A549 (cell line): ENCODE results near the gene POLR2C.

Experiments used
- ATOH8 ChIP-seq: fragments of 250-450 bp; sonication (Bioruptor Pico); IDR thresholded peaks from 2 replicates; pipeline ENCODE4 v1.5.0; 2020; ENCODE audit warnings: low read depth, mild to moderate bottlenecking, moderate library complexity
- CBX8 ChIP-seq: fragments of 200-600 bp; sonication (generic); IDR thresholded peaks from 2 replicates; pipeline ENCODE4 v1.6.1; 2016
- CTCF ChIP-seq: fragments of >200 bp; sonication (Bioruptor Twin); formaldehyde crosslinking; IDR thresholded peaks from 3 replicates; pipeline ENCODE4 v1.5.1; 2016
- E2F6 ChIP-seq: IDR thresholded peaks from 2 replicates; pipeline ENCODE4 v1.6.1; 2012; ENCODE audit warnings: low read depth, borderline replicate concordance
- ELK1 ChIP-seq: fragments of 150-350 bp; IDR thresholded peaks from 2 replicates; pipeline ENCODE4 v1.6.1; 2014; ENCODE audit warnings: low read depth, mild to moderate bottlenecking, low read length
- HDAC2 ChIP-seq: fragments of 200-600 bp; sonication (generic); IDR thresholded peaks from 2 replicates; pipeline ENCODE4 v1.6.1; 2016
- MAFK ChIP-seq: fragments of 450-650 bp; IDR thresholded peaks from 2 replicates; pipeline ENCODE4 v1.6.1; 2014; ENCODE audit not compliant: partially characterized antibody
- MYC ChIP-seq: IDR thresholded peaks from 2 replicates; pipeline ENCODE4 v1.6.1; 2012; ENCODE audit warnings: mild to moderate bottlenecking, inconsistent platforms, low read length, improper control_type of control experiment, borderline replicate concordance
- NFE2L2 ChIP-seq: fragments of 150-350 bp; conservative IDR thresholded peaks from 2 replicates; pipeline ENCODE4 v1.6.1; 2014; ENCODE audit warnings: low read length
- NR3C1 ChIP-seq: fragments of >200 bp; sonication (Bioruptor Twin); formaldehyde crosslinking; IDR thresholded peaks from 3 replicates; pipeline ENCODE4 v1.6.1; 2017
- PBX3 ChIP-seq: IDR thresholded peaks from 2 replicates; pipeline ENCODE4 v1.6.1; 2012
- POLR2A ChIP-seq: IDR thresholded peaks from 2 replicates; pipeline ENCODE4 v1.6.1; 2012; ENCODE audit warnings: mild to moderate bottlenecking, low read length
- USF2 ChIP-seq: fragments of 450-650 bp; IDR thresholded peaks from 2 replicates; pipeline ENCODE4 v1.6.1; 2014; ENCODE audit warnings: antibody characterized with exemption
- ZSCAN20 ChIP-seq: fragments of 250-450 bp; sonication (Bioruptor Pico); IDR thresholded peaks from 2 replicates; pipeline ENCODE4 v1.8.0; 2022; ENCODE audit warnings: mild to moderate bottlenecking, moderate library complexity

GRCh38 chr16:57513371-57514102 lies 51.1 kb downstream of the POLR2C start:
- TF ChIP-seq ATOH8 (CRISPR knock-in tag): no peak
- TF ChIP-seq CTCF: no peak
- TF ChIP-seq USF2: no peak
- no peak for TF ChIP-seq HDAC2
- no peak for TF ChIP-seq NFE2L2
- TF ChIP-seq MAFK: no peak
- no peak for TF ChIP-seq ELK1
- no peak for TF ChIP-seq E2F6
- no peak for TF ChIP-seq CBX8
- no peak for TF ChIP-seq ZSCAN20
- TF ChIP-seq NR3C1: no peak
- no peak for TF ChIP-seq POLR2A
- no peak for TF ChIP-seq PBX3
- no peak for TF ChIP-seq MYC
